OCI-M2 (cell line): ENCODE data around the gene TST.

ENCODE experiments used
- DNase-seq: peaks from one replicate; lab custom pipeline; 2025; ENCODE audit not compliant: unreplicated experiment; lab: John Stamatoyannopoulos, UW

TST gene

DNA sequence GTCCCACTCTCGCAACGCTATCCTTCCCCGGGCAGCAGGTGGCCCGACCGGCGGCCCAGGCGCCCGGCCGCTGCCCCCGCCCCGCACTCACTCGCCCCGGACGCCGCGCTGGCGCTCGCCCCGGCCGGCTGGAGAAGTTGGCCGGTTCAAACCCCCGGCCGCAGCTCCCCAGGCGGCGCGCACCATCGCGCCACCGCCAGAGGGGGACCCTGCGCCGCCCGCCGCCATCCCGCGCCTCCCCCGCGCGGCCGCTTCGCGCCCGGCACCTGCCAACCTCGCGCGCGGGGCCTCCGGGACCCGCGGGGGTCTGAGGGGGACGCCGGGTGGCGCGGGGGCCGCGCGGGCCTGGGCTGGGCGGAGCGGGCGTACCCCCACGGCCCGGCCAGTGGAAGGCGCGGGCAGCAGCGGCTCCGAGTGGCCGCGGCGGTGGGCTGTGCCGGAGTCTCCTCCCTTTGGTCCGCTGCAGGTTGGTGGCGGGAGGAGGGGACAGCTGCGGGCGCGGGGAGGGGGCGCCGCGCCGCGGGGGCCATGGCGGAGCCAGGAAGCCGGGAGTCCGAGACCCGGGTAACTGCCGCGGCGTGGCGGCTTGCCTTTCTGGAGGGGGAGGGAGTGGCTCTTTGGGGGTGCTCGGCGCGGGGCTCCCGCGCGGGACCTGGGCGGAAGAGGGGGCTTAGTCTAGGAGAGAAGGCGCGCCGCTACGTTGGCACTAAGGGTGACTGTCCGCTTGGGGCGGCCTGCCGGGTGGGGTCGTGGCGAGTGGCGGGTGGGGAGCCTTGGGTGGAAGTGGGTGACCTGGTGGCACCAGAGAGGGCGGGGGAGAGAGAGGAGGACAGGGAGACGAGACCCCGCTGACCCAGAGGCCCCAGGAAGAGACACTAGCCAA is at the start of gene TST, which contains the start of gene MPST:
TST (minus strand) TSS at position 139 of the 883 bp plus-strand sequence. CDS start 715 bp downstream, outside the sequence.
MPST (plus strand) TSS at position 434 of the 883 bp plus-strand sequence; CDS start at position 529, 95 bp downstream.
- DNase-seq, result no peak

DNA sequence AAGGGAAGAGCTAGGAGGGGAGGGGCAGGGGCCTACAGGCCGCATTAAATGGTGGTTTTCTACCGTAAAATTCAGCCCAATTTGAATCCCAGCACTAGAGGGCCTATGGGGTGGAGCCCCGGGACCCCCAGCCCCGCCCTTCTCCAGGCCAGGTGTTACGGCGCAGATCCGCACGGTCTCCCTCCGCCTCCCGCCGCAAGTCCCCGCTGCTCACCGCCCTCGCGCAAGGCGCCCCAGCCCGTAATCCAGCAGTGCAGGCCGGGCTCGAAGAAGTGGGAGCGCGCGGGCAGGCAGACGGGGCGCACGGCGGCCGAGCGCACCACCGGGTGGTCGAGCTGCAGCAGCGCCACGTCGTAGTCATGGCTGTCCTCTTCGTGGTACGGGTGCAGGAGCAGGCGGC is 49.6 kb upstream of the TST start:
- no peak for DNase-seq

DNA sequence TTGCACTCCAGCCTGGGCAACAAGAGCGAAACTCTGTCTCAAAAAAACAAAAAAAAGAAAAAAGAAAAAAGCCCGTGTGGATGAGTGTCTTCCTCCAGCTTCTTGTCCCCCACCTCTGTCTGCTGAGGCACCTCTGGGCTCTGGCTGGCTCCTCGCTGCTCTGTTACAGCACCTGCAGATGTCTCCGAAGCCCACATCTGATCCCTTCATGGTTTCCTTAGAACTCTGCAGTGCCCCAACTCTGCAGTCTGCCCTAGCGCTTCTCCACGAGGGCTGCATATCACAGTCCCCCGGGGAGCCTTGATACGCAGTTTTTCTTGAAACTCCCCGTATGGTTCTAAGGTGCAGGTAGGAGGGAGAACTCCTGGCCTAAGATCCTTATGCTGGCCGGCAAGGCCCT is 48.2 kb upstream of the TST start:
- DNase-seq, result no peak

DNA sequence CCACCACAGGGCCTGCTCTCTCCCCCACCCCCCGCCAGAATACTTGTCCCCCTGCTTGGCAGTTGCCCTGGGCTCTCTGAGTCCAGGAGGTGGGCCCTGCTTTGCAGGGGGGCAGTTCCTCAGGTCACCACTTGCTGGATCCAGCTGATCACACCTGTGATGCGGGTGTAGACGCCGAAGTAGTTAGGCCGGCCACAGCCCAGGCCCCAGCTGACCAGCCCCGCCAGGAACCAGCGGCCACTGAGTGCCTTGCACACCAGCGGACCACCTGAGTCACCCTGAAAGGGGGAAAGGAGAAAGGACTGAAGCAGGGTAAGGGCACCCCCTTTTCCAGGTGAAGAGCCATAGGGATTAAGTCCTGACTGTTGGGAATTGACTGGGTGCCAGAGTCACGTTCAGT is 46.7 kb upstream of the TST start:
- DNase-seq, result no peak

DNA sequence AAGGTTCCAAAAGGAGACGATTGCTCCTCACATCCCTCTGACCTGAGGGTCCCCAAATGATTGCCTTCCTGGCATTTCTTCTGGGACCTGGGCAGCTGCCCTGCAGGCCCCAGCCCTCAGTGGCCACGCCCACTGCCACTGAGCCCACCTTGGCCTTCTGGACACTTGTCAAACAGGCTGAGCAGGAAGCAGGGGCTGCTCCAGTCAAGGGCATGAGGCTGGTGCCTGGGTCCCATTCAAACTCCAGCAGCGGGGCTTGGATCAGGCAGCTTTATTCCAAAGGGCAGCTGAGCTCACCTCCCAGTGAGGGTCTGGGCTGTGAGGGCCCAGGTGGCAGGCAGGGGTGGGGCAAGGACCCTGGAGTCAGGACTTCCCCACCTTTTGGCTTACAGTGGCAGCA is 45.9 kb upstream of the TST start:
- no peak for DNase-seq

DNA sequence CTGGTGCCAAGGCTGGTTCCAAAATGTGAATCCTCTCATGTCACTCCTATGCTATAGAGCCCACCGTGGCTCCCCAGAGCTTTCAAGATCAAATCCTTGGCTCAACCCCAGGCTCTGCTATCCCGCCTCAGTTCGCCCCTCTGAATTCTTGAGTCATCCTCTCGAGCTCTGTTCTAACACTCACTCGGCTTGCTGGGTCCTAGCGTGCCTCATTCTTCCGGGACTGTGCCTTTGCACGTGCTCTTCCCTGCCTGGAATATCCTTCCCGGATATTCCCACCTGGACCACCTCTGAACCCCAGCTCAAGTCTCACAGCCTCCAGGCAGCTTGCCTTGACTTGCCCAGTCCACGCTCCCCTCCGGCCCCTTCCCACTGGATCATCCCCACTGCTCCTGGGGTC is 45.3 kb upstream of the TST start:
- no peak for DNase-seq

DNA sequence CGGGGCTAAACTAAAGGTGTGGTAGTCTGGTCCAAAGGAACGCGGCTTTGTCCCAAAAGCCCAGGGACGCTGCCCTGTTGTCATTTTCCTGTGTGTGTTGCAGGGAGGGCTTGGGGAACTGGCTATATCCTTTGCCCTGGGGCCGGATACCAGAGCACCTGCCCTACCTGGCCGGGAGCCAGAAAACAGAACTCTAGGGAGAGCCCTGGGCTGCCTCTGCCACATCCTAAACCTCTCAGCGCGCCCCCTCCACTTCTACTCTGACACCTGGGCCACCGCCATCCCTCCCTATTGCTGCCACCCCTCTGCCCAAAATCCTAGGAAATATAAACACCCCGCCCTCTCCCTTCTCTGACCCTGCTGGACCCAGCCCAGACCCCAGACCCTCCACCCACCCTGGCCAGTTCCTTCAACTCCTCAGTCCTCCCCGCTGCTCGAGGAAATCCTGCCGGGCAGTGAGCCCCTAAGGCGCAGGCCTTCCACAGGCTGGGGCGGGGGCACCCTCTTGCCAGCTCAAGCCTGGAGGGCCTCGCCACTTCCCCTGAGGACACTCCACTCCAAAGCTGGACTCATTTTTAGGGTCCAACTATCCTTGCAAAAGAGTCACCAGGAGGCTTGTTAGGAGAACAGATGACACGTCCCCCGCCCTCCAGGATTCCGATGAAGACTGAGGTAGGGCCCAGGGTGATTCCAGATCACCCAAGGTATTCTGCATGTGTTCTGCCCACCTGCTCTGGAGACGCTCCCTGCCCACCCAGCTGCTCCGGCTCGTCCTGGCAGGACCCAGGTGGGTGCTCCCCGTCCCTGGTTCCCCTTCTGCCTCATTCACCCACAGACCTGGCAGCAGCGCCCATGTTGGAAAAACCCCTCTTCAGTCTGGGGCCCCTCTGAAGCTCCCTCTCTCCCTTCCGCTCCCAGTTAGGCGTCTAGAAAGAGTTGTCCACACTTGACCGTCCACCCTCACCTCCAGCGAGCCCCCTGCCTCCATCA is 44.5 kb upstream of the TST start:
- DNase-seq, result no peak

DNA sequence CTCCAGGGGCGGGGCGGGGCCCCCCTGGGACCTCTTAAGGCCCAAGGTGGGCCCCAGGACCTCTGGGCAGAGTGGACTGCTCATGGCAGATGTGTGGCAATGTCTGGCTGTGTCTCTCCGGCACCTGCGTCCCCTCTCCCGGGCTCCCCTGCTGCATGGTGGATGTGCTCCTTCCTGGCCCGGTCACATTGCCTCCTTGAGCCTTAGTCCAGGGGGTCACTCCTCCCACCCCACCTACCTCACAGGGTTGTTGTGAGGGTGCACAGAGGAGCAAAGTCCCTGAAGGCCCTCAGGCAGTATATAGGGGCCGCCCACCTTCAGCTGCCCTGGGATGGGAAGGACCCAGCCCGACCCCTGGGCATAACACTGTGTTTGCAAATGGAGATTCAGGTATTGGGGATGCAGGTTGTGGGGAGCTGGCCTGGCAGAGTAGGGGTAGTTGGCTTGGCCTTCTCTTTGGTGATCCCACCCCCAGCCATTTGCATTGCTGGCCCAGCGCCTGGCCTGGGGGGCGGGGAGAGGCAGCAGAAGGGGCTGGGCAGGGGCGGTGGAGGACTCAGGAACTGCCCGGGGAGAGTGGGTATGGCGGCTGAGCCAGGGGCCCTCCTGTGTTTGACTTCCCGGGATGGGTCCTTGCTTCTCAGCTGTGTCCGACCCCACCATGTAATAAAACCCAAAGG is 43.6 kb upstream of the TST start:
- DNase-seq, result no peak

DNA sequence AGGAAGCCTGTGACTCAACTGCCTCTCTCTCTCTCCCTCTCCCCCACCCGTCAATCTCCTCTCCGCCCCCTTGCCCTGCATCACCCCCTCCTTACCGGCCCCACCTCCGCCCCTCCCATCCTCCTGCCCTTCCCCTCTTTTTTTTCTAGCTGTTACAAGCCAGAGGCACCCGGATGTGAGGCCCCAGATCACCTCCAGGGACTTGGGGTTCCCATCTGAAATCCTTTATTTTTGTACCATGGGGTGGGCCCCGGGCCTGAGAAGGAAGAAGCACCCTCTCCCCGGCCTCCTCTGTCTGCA is 43.1 kb upstream of the TST start:
- DNase-seq, result no peak

DNA sequence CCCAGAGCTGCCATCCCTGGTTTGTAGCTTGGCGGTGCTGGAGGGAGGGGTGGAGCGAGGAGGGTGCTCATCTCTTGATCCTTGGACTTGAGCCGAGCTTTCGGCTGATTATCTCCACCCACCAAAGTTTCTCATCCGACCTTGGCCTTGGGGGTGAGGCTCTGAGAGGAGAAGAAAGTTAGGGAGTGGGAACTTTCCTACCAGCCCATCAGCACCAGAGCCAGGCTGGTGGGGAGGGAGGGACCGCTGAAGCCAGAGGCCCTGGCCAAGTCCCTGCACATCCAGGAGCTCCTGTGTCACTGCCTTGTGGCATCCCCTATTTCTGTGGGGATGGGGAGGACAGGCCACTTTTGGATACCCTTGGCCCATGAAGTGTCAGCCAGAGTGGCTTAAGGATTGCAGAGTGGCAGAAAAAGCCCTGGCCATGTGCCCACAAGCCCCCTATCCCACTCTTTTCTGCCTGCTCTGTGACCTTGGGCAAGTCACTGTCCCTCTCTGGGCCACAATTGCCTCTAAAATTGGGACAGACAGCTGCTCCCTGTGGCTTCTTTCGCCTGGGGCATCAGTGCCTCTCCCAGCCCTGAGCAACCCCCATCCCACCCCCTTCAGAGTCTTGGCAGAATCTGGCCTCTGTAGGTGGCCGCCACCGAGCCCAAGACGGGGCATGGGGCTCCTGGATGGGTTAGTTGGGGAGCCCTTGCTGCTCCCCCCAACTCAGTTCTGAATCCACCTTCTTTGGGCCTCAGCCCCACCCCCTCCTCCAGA is 42.5 kb upstream of the TST start:
- no peak for DNase-seq

DNA sequence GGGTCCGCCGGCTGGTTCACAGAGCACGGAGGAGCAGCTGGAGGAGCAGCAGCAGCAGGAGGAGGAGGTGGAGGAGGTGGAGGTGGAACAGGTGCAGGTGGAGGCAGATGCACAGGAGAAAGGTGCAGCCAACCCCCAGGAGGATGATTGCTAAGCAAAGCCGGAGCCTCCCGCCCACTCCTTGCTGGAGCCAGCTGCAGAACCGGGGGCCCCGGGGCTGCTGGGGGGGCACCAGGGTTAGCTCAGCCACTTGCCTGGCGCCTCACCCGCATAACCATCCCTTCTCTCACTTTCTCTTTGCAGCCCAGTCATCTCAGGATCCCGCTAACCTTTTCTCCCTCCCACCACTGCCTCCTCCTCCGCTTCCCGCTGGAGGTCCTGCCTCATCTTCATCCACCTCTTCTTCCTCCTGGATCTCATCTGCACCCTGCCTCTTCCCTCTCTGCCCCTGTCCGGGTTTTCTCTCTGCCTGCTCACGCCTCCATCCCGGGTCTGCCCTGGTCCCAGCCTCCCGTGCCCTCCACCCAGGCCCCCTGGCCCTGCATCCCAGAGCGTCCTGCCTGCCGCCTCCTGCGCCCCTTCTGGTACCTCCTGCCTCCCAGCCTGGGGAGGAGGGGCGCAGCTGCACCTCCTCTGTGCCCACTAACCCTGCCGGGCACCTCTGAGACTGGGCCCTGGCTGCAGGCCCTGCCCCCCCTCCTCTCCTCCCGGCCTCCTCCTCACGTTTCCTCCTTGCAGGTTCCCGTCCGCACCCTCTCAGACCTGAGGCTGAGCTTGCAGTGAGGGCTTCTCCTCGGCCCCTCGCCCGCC is 41.8 kb upstream of the TST start:
- DNase-seq, result no peak

DNA sequence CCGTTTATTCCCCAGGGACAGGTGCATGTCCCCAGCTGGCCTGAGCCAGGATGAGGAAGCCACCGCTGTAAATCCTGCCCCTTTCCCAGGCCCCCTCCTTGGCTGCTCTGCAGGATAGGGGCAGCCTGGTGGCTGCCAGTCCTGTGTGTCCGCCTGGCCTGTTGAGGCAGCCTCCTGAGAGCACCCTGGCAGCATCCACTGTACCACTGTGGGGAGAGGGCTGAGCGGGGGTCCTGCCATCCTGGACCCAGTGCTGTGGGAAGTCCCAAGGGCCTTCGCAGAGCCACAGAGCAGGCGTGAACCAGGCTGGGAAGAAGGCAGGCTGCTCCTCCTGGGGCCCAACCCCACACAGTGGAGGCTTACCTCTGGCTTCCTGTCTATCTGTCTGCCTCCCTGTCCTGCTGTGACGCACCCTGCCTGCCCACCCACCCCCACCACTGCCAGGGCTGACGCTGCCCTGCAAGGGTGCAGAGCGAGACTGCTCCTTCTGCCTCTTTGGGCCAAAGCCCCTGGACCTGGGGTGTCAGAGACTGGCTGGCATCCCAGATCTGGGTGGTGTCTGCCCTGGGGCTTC is 40.7 kb upstream of the TST start:
- no peak for DNase-seq

DNA sequence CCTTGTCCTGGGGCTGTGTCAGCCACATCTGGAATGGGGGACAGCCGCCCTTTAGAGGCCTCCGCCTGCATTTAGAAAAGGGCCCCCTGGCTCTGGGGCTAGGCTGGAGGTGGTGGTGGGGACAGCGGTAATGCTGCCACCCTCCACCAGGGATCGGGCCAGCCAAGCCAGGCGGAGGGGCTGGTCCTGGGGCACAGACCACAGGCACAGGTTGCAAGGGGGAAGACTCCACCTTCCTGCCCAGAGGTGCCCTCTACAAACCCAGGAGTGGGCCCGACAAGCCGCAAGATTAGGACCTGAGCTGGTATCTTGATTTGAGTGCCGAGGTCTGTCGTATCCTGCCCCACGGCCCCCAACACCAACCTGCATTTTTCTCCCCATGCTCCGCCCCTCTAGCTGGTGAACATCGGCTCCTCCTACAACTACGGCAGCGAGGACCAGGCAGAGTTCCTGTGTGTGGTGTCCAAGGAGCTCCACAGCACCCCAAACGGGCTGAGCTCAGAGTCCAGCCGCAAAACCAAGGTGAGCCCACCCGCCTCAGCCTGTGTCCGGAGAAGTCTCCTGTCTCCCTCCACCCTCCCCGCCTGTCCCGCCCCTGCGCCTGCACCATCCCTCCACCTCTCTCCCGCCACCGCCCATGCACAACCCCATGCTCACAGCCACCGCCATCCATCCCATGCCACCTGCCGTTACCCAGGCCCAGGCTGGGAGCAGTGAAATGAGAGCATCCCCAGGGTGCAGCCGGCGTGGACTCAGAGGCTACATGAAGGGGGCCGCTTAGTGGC is 39.9 kb upstream of the TST start:
- DNase-seq, result no peak

DNA sequence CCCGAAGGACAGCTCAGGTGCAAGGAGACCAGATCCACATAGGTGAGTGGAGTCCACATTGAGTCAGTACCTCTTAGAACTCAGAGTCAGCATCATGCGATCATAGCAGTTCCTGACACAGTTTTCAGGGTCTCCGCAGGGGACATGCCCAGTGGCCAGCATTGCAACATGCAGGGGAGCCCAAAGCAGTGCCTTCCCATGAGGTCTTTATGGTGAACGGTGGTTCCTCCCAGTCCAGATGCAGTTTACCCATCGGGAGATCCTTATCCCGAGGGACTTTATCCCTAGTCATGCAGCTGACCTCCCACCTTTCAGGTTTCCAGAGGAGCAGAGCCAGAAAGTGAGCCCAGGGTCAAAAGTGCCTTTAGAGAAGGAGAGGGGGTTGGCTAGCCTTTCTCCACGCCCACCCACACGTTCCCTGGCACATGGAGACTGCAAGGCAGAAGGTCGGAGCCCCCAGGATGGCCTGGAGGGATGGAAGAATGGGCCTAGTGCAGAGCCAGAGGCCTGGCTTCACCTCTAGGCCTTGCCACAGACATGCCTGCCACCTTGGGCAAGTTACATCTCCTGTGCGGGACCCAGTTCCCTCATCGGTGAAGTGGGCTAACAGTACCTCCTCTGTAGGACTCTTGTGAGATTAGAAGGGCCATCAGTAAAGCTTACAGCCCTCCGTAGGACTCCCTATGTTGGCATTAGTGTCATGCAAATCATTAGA is 38.7 kb upstream of the TST start:
- no peak for DNase-seq

DNA sequence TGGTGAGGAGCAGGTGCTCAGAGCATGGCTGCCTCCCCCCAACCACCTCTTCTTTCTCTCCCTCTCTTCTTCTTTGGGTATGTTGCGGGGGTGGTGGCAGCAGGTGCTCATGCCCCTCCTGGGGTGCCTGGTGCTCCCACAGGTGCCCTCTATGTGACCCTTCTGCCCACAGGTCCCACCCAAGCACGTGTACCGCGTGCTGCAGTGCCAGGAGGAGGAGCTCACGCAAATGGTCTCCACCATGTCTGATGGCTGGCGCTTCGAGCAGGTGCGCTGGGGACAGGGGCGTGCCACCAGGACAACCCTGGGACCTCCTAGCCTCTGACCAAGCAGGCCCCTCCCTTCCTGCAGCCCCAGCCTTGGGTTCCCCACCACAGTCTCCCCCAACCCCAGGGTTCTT is 38.0 kb upstream of the TST start:
- DNase-seq, result no peak

DNA sequence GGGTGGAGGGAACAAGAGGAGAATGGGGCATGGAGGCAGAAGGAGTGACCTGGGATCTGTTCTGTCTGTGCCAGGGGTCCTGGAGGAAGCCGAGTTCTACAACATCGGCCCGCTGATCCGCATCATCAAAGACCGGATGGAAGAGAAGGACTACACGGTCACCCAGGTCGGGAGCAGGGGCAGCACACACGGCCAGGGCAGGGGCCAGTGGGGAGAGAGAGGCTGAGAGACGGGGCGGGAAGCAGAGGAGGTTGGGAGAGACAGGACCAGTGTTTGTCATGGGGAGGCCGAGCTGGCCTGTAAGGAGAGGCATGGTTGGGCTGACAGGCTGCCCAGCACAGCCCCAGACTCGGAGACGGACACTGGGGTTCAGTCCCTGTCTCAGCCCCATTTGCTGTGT is 37.0 kb upstream of the TST start:
- DNase-seq, result no peak

DNA sequence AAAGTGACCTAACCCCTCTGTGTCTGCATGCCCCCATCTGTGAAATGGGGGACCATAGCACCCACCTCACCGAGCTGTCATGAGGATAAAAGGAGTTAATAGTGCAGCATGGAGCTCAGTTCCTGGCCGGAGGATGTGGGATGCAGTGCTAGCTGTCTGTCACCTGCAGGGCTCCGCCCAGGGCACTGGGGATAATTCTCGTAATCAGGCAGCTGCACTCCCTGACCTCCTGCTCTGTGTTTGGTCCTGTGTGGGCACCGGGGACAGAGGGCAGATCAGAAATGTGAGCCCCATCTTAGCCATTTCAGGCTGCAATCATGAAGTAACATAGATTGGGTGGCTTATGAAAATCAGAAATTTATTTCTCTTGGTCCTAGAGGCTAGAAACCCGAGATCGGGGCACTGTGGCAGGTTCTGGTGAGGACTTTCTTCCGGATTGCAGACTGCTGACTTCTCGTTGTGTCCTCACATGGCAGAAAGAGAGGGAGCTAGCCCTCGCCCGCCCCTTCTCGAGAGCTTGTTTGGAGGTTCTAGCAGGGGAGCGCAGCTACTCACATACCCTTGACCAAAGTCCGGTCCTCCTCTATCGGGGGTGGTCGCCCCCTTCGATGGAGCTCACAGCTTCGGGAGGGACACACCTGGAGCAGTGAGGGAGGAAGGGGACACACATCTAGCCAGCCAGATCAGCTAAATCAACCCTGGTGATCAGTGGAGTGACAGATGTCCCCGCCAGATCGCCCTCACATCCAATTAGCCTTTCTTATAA is 35.5 kb upstream of the TST start:
- DNase-seq, result no peak
